Kidney (tissue), 14 donors: Measurements from ENCODE around the gene ILDR2. TPM values are rescaled to one million over a fixed set of nuclear protein-coding genes. Genes with fewer than 3 reads are reported as not detected.

Experiments used
- DNase-seq, 5 donors: peaks; one replicate each; pipeline ENCODE4 v3.0.0-alpha.2; 2013 to 2020
- FAIRE-seq: peaks from 2 replicates; lab custom pipeline; 2012; peaks lifted over from hg19 to GRCh38; lab: Jason Lieb, UNC
- H3K27ac ChIP-seq, 2 donors: one replicate each; pipeline ENCODE4 v1.7.0; 2013; ENCODE audit warnings: low read depth in 2 of 2, low read length in 2 of 2, inconsistent platforms in 1 of 2
- H3K27me3 ChIP-seq: one replicate; pipeline ENCODE4 v1.7.1; 2013; ENCODE audit warnings: low read length, inconsistent platforms; ENCODE audit not compliant: control insufficient read depth, insufficient read depth
- H3K36me3 ChIP-seq, 3 donors: one replicate each; pipeline versions ENCODE4 v1.7.0 to v1.7.1; 2013; ENCODE audit warnings: low read length in 3 of 3, control low read depth in 1 of 3, inconsistent platforms in 1 of 3; ENCODE audit not compliant: insufficient read depth in 3 of 3, control insufficient read depth in 2 of 3
- H3K4me1 ChIP-seq, 3 donors: one replicate each; pipeline versions ENCODE4 v1.7.0 to v1.7.1; 2013; ENCODE audit warnings: low read length in 3 of 3, inconsistent platforms in 1 of 3, low read depth in 1 of 3; ENCODE audit not compliant: control insufficient read depth in 2 of 3, insufficient read depth in 2 of 3
- H3K4me3 ChIP-seq, 3 donors: one replicate each; pipeline versions ENCODE4 v1.7.0 to v1.8.1; 2013; ENCODE audit warnings: low read length in 3 of 3, control low read depth in 1 of 3, inconsistent platforms in 1 of 3
- H3K9ac ChIP-seq, 3 donors: one replicate each; pipeline versions ENCODE4 v1.7.0 to v1.7.1; 2013; ENCODE audit warnings: low read length in 3 of 3, control low read depth in 1 of 3, inconsistent platforms in 1 of 3
- H3K9me3 ChIP-seq, 3 donors: one replicate each; pipeline versions ENCODE4 v1.7.0 to v1.7.1; 2013; ENCODE audit warnings: low read length in 3 of 3, control low read depth in 1 of 3, inconsistent platforms in 1 of 3; ENCODE audit not compliant: control insufficient read depth in 2 of 3, insufficient read depth in 1 of 3
- CTCF ChIP-seq: IDR thresholded peaks from 3 replicates; pipeline ENCODE4 v1.5.1; 2012; ENCODE audit warnings: mild to moderate bottlenecking, moderate library complexity, borderline replicate concordance; ENCODE audit not compliant: insufficient read depth; ENCODE audit errors: extremely low read depth
- intact Hi-C: fragments of 100-400 bp; cut with DNase I; formaldehyde crosslinking; loops from one replicate; pipeline ENCODE4 v1.11.1; 2022
- polyA plus RNA-seq: library from polyadenylated mRNA; stranded (reverse); fragments of 350-450 nt; fragmentation: Illumina TruSeq; extraction: RNeasy Lipid Tissue Mini Kit (QIAGEN cat#74804); gene quantifications from one replicate; pipeline ENCODE4 v1.2.3, GENCODE V29; 2014; ENCODE audit warnings: low read depth, low replicate concordance; ENCODE audit not compliant: insufficient read depth
- total RNA-seq: library from RNA; stranded (reverse); fragmentation: NEBNext Ultra II Directional; extraction: Animal tissue kit (Norgen Biotek cat#: 25700); gene quantifications from one replicate; pipeline ENCODE4 v1.2.1, GENCODE V29; 2021
- donor health status: control.
- donor health status: control.
- donor health status: control.
- donor health status: control.
- donor health status: control.
- donor health status: DM: yes; HTN: yes; CAD: no.
- donor health status: Normal renal cell carcinoma (clear cell type).

ILDR2 gene
- total and polyA plus RNA-seq, 2 donors from 2014 or later: 1.5 to 5.9 TPM

GRCh38 chr1:166900987-166901386 lies 74.4 kb downstream of the ILDR2 start:
- no peak for DNase-seq
- FAIRE-seq: no peak
- no peaks in the 10 kb centered on the region for H3K4me1 ChIP-seq
- H3K27ac ChIP-seq: no peak overlapping the region
- H3K9me3 ChIP-seq: no peaks in the 10 kb centered on the region
- no peaks in the 10 kb centered on the region for H3K27me3 ChIP-seq
- no peak overlapping the region for H3K9ac ChIP-seq
- no peak for TF ChIP-seq CTCF
- H3K36me3 ChIP-seq: no peaks in the 10 kb centered on the region
- intact Hi-C loops: no loop called here
- no peak overlapping the region for H3K4me3 ChIP-seq

GRCh38 chr1:166899769-166900168 lies 75.6 kb downstream of the ILDR2 start:
- Histone ChIP-seq H3K27ac (no peak overlapping the region), H3K4me3 (no peak overlapping the region), H3K9me3 (no peaks in the 10 kb centered on the region), H3K9ac (no peak overlapping the region), H3K36me3 (no peaks in the 10 kb centered on the region), H3K4me1 (no peaks in the 10 kb centered on the region), H3K27me3 (no peaks in the 10 kb centered on the region)
- no peak for TF ChIP-seq CTCF
- intact Hi-C loops: no loop called here
- DNase-seq (no peak), FAIRE-seq (no peak)

- TF ChIP-seq CTCF: no peak
- Histone ChIP-seq H3K4me3 (no peak overlapping the region), H3K4me1 (no peaks in the 10 kb centered on the region), H3K27me3 (no peaks in the 10 kb centered on the region), H3K27ac (no peak overlapping the region), H3K36me3 (no peaks in the 10 kb centered on the region), H3K9ac (no peak overlapping the region), H3K9me3 (no peaks in the 10 kb centered on the region)
- no peak for DNase-seq
- intact Hi-C loops: no loop called here
- FAIRE-seq: no peak
Measured at GRCh38 chr1:166895766-166896165, 79.6 kb downstream of the ILDR2 start.

DNA sequence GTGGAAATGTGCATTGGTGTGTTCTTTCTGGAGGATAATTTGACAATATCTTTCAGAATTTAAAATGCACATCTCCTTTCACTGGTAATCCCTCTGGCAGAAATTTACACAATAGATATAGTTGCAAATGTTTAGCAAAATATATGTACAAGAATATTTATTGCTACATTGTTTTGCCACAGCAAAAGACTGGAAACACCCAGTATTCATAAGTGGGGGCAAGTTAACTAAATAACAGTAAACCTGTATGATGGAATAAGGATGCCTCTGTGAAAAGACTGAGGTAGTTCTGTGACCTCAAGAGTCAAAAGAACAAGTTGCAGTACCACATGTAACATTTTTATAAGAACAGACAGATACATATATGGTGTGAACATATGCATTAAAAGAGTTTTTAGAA lies 85.6 kb downstream of the ILDR2 start:
- Histone ChIP-seq H3K36me3 (no peaks in the 10 kb centered on the region), H3K9ac (no peak overlapping the region), H3K9me3 (no peaks in the 10 kb centered on the region), H3K4me3 (no peak overlapping the region), H3K27me3 (peaks cover 3% of the 10 kb centered on the region), H3K4me1 (no peaks in the 10 kb centered on the region), H3K27ac (no peak overlapping the region)
- FAIRE-seq: no peak
- intact Hi-C loops: no loop called here
- DNase-seq: no peak
- no peak for TF ChIP-seq CTCF
